IMR-90 (cell line): ENCODE data around the gene PLEKHG2. TPM values are rescaled to one million over a fixed set of nuclear protein-coding genes. Genes with fewer than 3 reads are reported as not detected.

Experiments
- ATAC-seq: fragments of 200-7000 bp; cut with Tn5 transposase; 2 replicates; pipeline ENCODE4 v1.9.1; 2020; ENCODE audit warnings: low read depth, mild to moderate bottlenecking, moderate library complexity
- BruUV-seq: library from RNA; stranded (reverse); fragments of 400-500 nt; replicated peaks from 2 replicates; lab custom pipeline; 2021; lab: Mats Ljungman, UMichigan
- CTCF ChIA-PET: fragments of 300-600 bp; formaldehyde crosslinking; extraction: SDS; loops from one replicate; lab custom pipeline; 2021; ENCODE audit warnings: antibody characterized with exemption; lab: Yijun Ruan, JAX
- POLR2A ChIA-PET: fragments of 300-600 bp; sonication (Branson Sonifier 250); formaldehyde crosslinking; loops from one replicate; lab custom pipeline; 2022; ENCODE audit warnings: antibody characterized with exemption; ENCODE audit not compliant: unreplicated experiment; lab: Charles Lee
- DNase-seq: peaks from one replicate; pipeline ENCODE4 v3.0.0; 2013
- H2AFZ ChIP-seq: replicated peaks from 2 replicates; pipeline ENCODE3; 2013; ENCODE audit warnings: low read length, mild to moderate bottlenecking; ENCODE audit not compliant: poor library complexity
- H2AK5ac ChIP-seq: 2 replicates; pipeline ENCODE4 v1.6.1; 2013; ENCODE audit warnings: low read depth, low read length, inconsistent platforms
- H2AK9ac ChIP-seq: replicated peaks from 2 replicates; pipeline ENCODE3; 2013; ENCODE audit warnings: mild to moderate bottlenecking, low read depth, low read length, moderate library complexity; ENCODE audit not compliant: poor library complexity
- H2BK120ac ChIP-seq: 2 replicates; pipeline ENCODE4 v1.6.1; 2013; ENCODE audit warnings: low read depth, low read length, inconsistent platforms
- H2BK15ac ChIP-seq: 3 replicates; pipeline ENCODE4 v1.6.1; 2013; ENCODE audit warnings: low read depth, low read length, inconsistent platforms
- H2BK20ac ChIP-seq: 2 replicates; pipeline ENCODE4 v1.6.1; 2013; ENCODE audit warnings: low read depth, mild to moderate bottlenecking, inconsistent platforms, low read length, moderate library complexity
- H2BK5ac ChIP-seq: 2 replicates; pipeline ENCODE4 v1.6.1; 2013; ENCODE audit warnings: mild to moderate bottlenecking, low read depth, low read length, inconsistent platforms; ENCODE audit not compliant: poor library complexity, severe bottlenecking
- H3K14ac ChIP-seq: replicated peaks from 2 replicates; pipeline ENCODE4 v1.6.1; 2013; ENCODE audit warnings: low read depth, low read length, inconsistent platforms
- H3K18ac ChIP-seq: 2 replicates; pipeline ENCODE4 v1.6.1; 2013; ENCODE audit warnings: low read depth, low read length, control low read depth
- H3K23ac ChIP-seq: 2 replicates; pipeline ENCODE4 v1.6.1; 2013; ENCODE audit warnings: low read depth, low read length, inconsistent platforms
- H3K27ac ChIP-seq: 2 replicates; pipeline ENCODE4 v1.5.1; 2013; ENCODE audit warnings: mild to moderate bottlenecking, control low read depth, low read length; ENCODE audit not compliant: insufficient read depth
- H3K27me3 ChIP-seq: 2 replicates; pipeline ENCODE4 v1.6.1; 2013; ENCODE audit warnings: low read length; ENCODE audit not compliant: control insufficient read depth, insufficient read depth
- H3K36me3 ChIP-seq: 2 replicates; pipeline ENCODE4 v1.6.1; 2013; ENCODE audit warnings: low read length, mixed read lengths; ENCODE audit not compliant: control insufficient read depth, insufficient read depth
- H3K4ac ChIP-seq: 2 replicates; pipeline ENCODE4 v1.6.1; 2013; ENCODE audit warnings: low read depth, low read length, inconsistent platforms
- H3K4me1 ChIP-seq: 2 replicates; pipeline ENCODE4 v1.6.1; 2013; ENCODE audit warnings: low read length, mixed read lengths; ENCODE audit not compliant: control insufficient read depth, insufficient read depth
- H3K4me2 ChIP-seq: 2 replicates; pipeline ENCODE4 v1.6.1; 2013; ENCODE audit warnings: low read depth, mild to moderate bottlenecking, control low read depth, low read length, moderate library complexity
- H3K4me3 ChIP-seq: 2 replicates; pipeline ENCODE4 v1.5.1; 2013; ENCODE audit warnings: low read depth, mild to moderate bottlenecking, control low read depth, low read length, moderate library complexity; ENCODE audit not compliant: insufficient read depth
- H3K56ac ChIP-seq: 2 replicates; pipeline ENCODE4 v1.6.1; 2013; ENCODE audit warnings: low read length, inconsistent platforms; ENCODE audit not compliant: insufficient read depth; ENCODE audit errors: extremely low read depth
- H3K79me1 ChIP-seq, 2 experiments: 2 replicates each; pipeline ENCODE4 v1.6.1; 2013; ENCODE audit warnings: low read length in 2 of 2, inconsistent platforms in 1 of 2, low read depth in 1 of 2
- H3K9ac ChIP-seq: 2 replicates; pipeline ENCODE4 v1.6.1; 2013; ENCODE audit warnings: low read depth, low read length, control low read depth
- H3K9me1 ChIP-seq: 2 replicates; pipeline ENCODE4 v1.6.1; 2013; ENCODE audit warnings: low read length, inconsistent platforms; ENCODE audit not compliant: insufficient read depth
- H3K9me3 ChIP-seq: 2 replicates; pipeline ENCODE4 v1.6.1; 2013; ENCODE audit warnings: low read length; ENCODE audit not compliant: control insufficient read depth, insufficient read depth
- H4K20me1 ChIP-seq: 2 replicates; pipeline ENCODE4 v1.6.1; 2013; ENCODE audit warnings: low read length, inconsistent platforms; ENCODE audit not compliant: insufficient read depth
- H4K5ac ChIP-seq: 2 replicates; pipeline ENCODE4 v1.6.1; 2013; ENCODE audit warnings: mild to moderate bottlenecking, low read depth, low read length, control low read depth
- H4K8ac ChIP-seq, 2 experiments: 2 replicates each; pipeline ENCODE4 v1.6.1; 2013; ENCODE audit warnings: low read depth in 2 of 2, low read length in 2 of 2, control low read depth in 1 of 2, inconsistent platforms in 1 of 2
- H4K91ac ChIP-seq: 2 replicates; pipeline ENCODE4 v1.6.1; 2013; ENCODE audit warnings: low read depth, low read length, inconsistent platforms; ENCODE audit not compliant: insufficient read depth
- BHLHE40 ChIP-seq: fragments of 150-350 bp; IDR thresholded peaks from 2 replicates; pipeline ENCODE4 v1.6.1; 2016; ENCODE audit warnings: mild to moderate bottlenecking, low read depth, low read length
- CEBPB ChIP-seq: IDR thresholded peaks from 2 replicates; pipeline ENCODE4 v1.6.1; 2012; ENCODE audit warnings: low read depth, low read length, improper control_type of control experiment
- CHD1 ChIP-seq: IDR thresholded peaks from 2 replicates; pipeline ENCODE4 v1.6.1; 2012; ENCODE audit warnings: low read depth, low read length, improper control_type of control experiment
- FOS ChIP-seq: fragments of 150-350 bp; IDR thresholded peaks from 2 replicates; pipeline ENCODE4 v1.6.1; 2016; ENCODE audit warnings: low read depth, low read length
- MAFK ChIP-seq: IDR thresholded peaks from 2 replicates; pipeline ENCODE4 v1.6.1; 2012; ENCODE audit warnings: low read depth, low read length, improper control_type of control experiment
- MAZ ChIP-seq: IDR thresholded peaks from 2 replicates; pipeline ENCODE4 v1.6.1; 2012; ENCODE audit warnings: low read depth, mild to moderate bottlenecking, low read length, improper control_type of control experiment, moderate library complexity, borderline replicate concordance
- MXI1 ChIP-seq: IDR thresholded peaks from 2 replicates; pipeline ENCODE4 v1.6.1; 2012; ENCODE audit warnings: low read depth, mild to moderate bottlenecking, low read length, moderate library complexity, borderline replicate concordance
- NFE2L2 ChIP-seq: fragments of 150-350 bp; IDR thresholded peaks from 2 replicates; pipeline ENCODE4 v1.6.1; 2016; ENCODE audit warnings: low read depth, mild to moderate bottlenecking, low read length
- POLR2A ChIP-seq: IDR thresholded peaks from 2 replicates; pipeline ENCODE4 v1.6.1; 2012; ENCODE audit warnings: mild to moderate bottlenecking, low read depth, low read length
- RAD21 ChIP-seq: IDR thresholded peaks from 2 replicates; pipeline ENCODE4 v1.6.1; 2012; ENCODE audit warnings: low read length, improper control_type of control experiment
- RCOR1 ChIP-seq: IDR thresholded peaks from 2 replicates; pipeline ENCODE4 v1.6.1; 2012; ENCODE audit warnings: mild to moderate bottlenecking, low read length, improper control_type of control experiment; ENCODE audit not compliant: insufficient replicate concordance
- RFX5 ChIP-seq: IDR thresholded peaks from 2 replicates; pipeline ENCODE4 v1.8.0; 2012; ENCODE audit warnings: low read depth, mild to moderate bottlenecking, low read length, moderate library complexity
- SMC3 ChIP-seq: fragments of 150-350 bp; IDR thresholded peaks from 2 replicates; pipeline ENCODE4 v1.6.1; 2016; ENCODE audit warnings: low read depth, mild to moderate bottlenecking, antibody characterized with exemption, low read length, moderate library complexity
- WGBS, 2 experiments: methylation state at CpG; one replicate each; pipeline versions ENCODE4 v1.1.5 to v1.1.7; 2013; ENCODE audit warnings: missing lambda C conversion rate in 2 of 2; ENCODE audit not compliant: insufficient read length in 1 of 2; ENCODE audit errors: extremely low coverage in 2 of 2; 5-methylcytosine and 5-hydroxymethylcytosine counted together
- dilution Hi-C: fragments of 300-500 bp; cut with HindIII; formaldehyde crosslinking; loops from one replicate; pipeline ENCODE4 v1.14.3; 2018; ENCODE audit warnings: low sequenced_read_pairs; ENCODE audit not compliant: unreplicated experiment
- in situ Hi-C: fragments of 300-500 bp; cut with MboI; formaldehyde crosslinking; loops from 3 replicates; pipeline ENCODE4 v1.14.3; 2019; ENCODE audit warnings: low sequenced_read_pairs, inconsistent platforms, mixed read lengths
- intact Hi-C: fragments of 100-400 bp; cut with micrococcal nuclease; formaldehyde crosslinking; loops from 2 replicates; pipeline ENCODE4 v1.10.0; 2022
- polyA plus RNA-seq, 3 experiments: library from polyadenylated mRNA; depleted of rRNA; stranded (reverse); fragments of >200 nt; gene quantifications; 2 replicates each; pipeline ENCODE4 v1.2.3, GENCODE V29; 2012; ENCODE audit warnings: low replicate concordance in 1 of 3
- total RNA-seq: library from RNA; depleted of rRNA; stranded (reverse); fragments of >200 nt; gene quantifications from 2 replicates; pipeline ENCODE4 v1.2.3, GENCODE V29; 2012
- TF ChIP-seq, protein P1 (sequence below): fragments of 150-350 bp; IDR thresholded peaks from 2 replicates; pipeline ENCODE4 v1.6.1; 2016; ENCODE audit warnings: low read depth, mild to moderate bottlenecking, low read length, moderate library complexity, borderline replicate concordance
- TF ChIP-seq, protein P2 (sequence below): conservative IDR thresholded peaks from 2 replicates; pipeline ENCODE4 v1.5.1; 2012; ENCODE audit warnings: mild to moderate bottlenecking, low read depth, low read length, improper control_type of control experiment
- TF ChIP-seq, protein P3 (sequence below): fragments of 150-350 bp; IDR thresholded peaks from 2 replicates; pipeline ENCODE4 v1.6.1; 2017; ENCODE audit warnings: mild to moderate bottlenecking, antibody characterized with exemption, low read length, low read depth

PLEKHG2 gene
- total and polyA plus RNA-seq, 2 of the 4 experiments (the other 2 are of a cell fraction): 6.5 to 28.3 TPM

DNA sequence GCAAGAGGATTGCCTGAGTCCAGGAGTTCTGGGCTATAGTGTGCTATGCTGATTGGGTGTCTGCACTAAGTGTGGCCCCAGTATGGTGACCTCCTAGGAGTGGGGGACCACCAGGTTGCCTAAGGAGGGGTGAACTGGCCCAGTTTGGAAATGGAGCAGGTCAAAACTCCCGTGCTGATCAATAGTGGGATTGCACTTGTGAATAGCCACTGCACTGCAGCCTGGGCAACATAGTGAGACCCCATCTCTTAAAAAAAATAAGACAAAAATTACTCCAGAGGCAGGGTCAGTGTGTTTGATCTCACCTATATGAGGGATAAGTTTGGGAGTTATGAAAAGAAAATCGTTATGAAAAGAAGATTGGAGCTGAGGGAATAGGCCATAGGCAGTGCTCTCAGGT is 43.3 kb upstream of the PLEKHG2 start:
- Histone ChIP-seq H3K56ac (no peak overlapping the region), H2AK9ac (no peak overlapping the region), H3K9me1 (peaks cover 13% of the 10 kb centered on the region), H2BK5ac (no peak overlapping the region), H3K27me3 (no peaks in the 10 kb centered on the region), H3K14ac (no peak overlapping the region), H2BK20ac (no peak overlapping the region), H3K9ac (no peak overlapping the region), H2BK15ac (no peak overlapping the region), H4K8ac (no peak overlapping the region), H3K36me3 (peaks cover 35% of the 10 kb centered on the region), H3K4me3 (no peak overlapping the region), H3K9me3 (no peaks in the 10 kb centered on the region), H3K18ac (no peak overlapping the region), H4K20me1 (peaks cover 10% of the 10 kb centered on the region), H2BK120ac (no peak overlapping the region), H3K4me2 (no peak overlapping the region), H2AFZ (no peak overlapping the region), H3K27ac (no peak overlapping the region), H2AK5ac (no peak overlapping the region), H3K23ac (no peak overlapping the region), H3K4ac (no peak overlapping the region), H3K4me1 (peaks cover 17% of the 10 kb centered on the region), H4K5ac (no peak overlapping the region), H3K79me1 (peaks cover 29 to 61% of the 10 kb centered on the region in 2 experiments), H4K91ac (no peak overlapping the region)
- TF ChIP-seq MXI1 (no peak), SMC3 (no peak), BHLHE40 (no peak), MAZ (no peak), MAFK (no peak), NFE2L2 (no peak), RAD21 (no peak), RFX5 (no peak), POLR2A (no peak), CEBPB (no peak), RCOR1 (no peak), FOS (no peak), CHD1 (no peak)
- TF ChIP-seq, protein P1, sequence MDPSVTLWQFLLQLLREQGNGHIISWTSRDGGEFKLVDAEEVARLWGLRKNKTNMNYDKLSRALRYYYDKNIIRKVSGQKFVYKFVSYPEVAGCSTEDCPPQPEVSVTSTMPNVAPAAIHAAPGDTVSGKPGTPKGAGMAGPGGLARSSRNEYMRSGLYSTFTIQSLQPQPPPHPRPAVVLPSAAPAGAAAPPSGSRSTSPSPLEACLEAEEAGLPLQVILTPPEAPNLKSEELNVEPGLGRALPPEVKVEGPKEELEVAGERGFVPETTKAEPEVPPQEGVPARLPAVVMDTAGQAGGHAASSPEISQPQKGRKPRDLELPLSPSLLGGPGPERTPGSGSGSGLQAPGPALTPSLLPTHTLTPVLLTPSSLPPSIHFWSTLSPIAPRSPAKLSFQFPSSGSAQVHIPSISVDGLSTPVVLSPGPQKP: no peak
- TF ChIP-seq, protein P2, sequence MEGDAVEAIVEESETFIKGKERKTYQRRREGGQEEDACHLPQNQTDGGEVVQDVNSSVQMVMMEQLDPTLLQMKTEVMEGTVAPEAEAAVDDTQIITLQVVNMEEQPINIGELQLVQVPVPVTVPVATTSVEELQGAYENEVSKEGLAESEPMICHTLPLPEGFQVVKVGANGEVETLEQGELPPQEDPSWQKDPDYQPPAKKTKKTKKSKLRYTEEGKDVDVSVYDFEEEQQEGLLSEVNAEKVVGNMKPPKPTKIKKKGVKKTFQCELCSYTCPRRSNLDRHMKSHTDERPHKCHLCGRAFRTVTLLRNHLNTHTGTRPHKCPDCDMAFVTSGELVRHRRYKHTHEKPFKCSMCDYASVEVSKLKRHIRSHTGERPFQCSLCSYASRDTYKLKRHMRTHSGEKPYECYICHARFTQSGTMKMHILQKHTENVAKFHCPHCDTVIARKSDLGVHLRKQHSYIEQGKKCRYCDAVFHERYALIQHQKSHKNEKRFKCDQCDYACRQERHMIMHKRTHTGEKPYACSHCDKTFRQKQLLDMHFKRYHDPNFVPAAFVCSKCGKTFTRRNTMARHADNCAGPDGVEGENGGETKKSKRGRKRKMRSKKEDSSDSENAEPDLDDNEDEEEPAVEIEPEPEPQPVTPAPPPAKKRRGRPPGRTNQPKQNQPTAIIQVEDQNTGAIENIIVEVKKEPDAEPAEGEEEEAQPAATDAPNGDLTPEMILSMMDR: no peak
- TF ChIP-seq, protein P3, sequence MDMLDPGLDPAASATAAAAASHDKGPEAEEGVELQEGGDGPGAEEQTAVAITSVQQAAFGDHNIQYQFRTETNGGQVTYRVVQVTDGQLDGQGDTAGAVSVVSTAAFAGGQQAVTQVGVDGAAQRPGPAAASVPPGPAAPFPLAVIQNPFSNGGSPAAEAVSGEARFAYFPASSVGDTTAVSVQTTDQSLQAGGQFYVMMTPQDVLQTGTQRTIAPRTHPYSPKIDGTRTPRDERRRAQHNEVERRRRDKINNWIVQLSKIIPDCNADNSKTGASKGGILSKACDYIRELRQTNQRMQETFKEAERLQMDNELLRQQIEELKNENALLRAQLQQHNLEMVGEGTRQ: no peak
- intact Hi-C loops (no loop called here), dilution Hi-C loops (no loop called here), in situ Hi-C loops (no loop called here)
- BruUV-seq: no TSS peak
- WGBS, 2 experiments: no CpG with 5 or more reads among the region's 2 CpGs
- ChIA-PET POLR2A (no interaction called here), CTCF (interaction anchor here (1.2 kb wide), 1 partner anchor 14 kb away, joined by 3 read pairs; no protein-coding TSS in a partner anchor)
- ATAC-seq (no peak), DNase-seq (no peak)
